Glutamatergic neuron (in vitro differentiated cells): ENCODE measurements around the gene MGRN1. TPM values are rescaled to one million over a fixed set of nuclear protein-coding genes. Genes with fewer than 3 reads are reported as not detected.

Experiments
- DNase-seq: peaks from one replicate; pipeline ENCODE4 v3.0.0; 2022
- H3K27ac Mint-ChIP-seq: one replicate; pipeline ENCODE4 v1.8.0; 2020; ENCODE audit warnings: mild to moderate bottlenecking, mixed read lengths, inconsistent platforms; ENCODE audit not compliant: unreplicated experiment
- H3K27me3 Mint-ChIP-seq: one replicate; pipeline ENCODE4 v1.8.0; 2020; ENCODE audit warnings: mild to moderate bottlenecking, moderate library complexity, mixed read lengths, inconsistent platforms; ENCODE audit not compliant: unreplicated experiment
- H3K36me3 Mint-ChIP-seq: one replicate; pipeline ENCODE4 v1.8.0; 2020; ENCODE audit warnings: mild to moderate bottlenecking, mixed read lengths, inconsistent platforms; ENCODE audit not compliant: unreplicated experiment
- H3K4me1 Mint-ChIP-seq: one replicate; pipeline ENCODE4 v1.8.0; 2020; ENCODE audit warnings: mild to moderate bottlenecking, low read depth, mixed read lengths, inconsistent platforms; ENCODE audit not compliant: unreplicated experiment
- H3K4me3 Mint-ChIP-seq: one replicate; pipeline ENCODE4 v1.8.0; 2020; ENCODE audit warnings: mild to moderate bottlenecking, mixed read lengths, inconsistent platforms; ENCODE audit not compliant: unreplicated experiment
- H3K9me3 Mint-ChIP-seq: one replicate; pipeline ENCODE4 v1.8.0; 2020; ENCODE audit warnings: mild to moderate bottlenecking, moderate library complexity, mixed read lengths, inconsistent platforms; ENCODE audit not compliant: unreplicated experiment
- CTCF ChIP-seq: fragments of 200-600 bp; sonication (generic); IDR thresholded peaks from one replicate; pipeline ENCODE4 v1.5.0; 2021; ENCODE audit not compliant: partially characterized antibody, unreplicated experiment
- total RNA-seq: library from RNA; stranded (reverse); fragmentation: NEBNext Ultra II Directional; extraction: Animal tissue kit (Norgen Biotek cat#: 25700); gene quantifications from one replicate; pipeline ENCODE4 v1.2.1, GENCODE V29; 2021; ENCODE audit not compliant: unreplicated experiment

MGRN1 gene
- total RNA-seq, 1 donor from 2014 or later: 150 TPM

GRCh38 chr16:4663777-4664465 is 39.3 kb downstream of the MGRN1 start:
- Mint-ChIP-seq H3K4me1 (peaks cover 16% of the 10 kb centered on the region), H3K36me3 (no peaks in the 10 kb centered on the region), H3K27me3 (peaks cover 3% of the 10 kb centered on the region), H3K9me3 (no peaks in the 10 kb centered on the region), H3K4me3 (no peak overlapping the region), H3K27ac (peak overlapping the region; percentile 75)
- no peak for DNase-seq
- no peak for TF ChIP-seq CTCF

GRCh38 chr16:4664538-4665418 is 40.2 kb downstream of the MGRN1 start:
- Mint-ChIP-seq H3K27me3 (peaks cover 3% of the 10 kb centered on the region), H3K36me3 (no peaks in the 10 kb centered on the region), H3K27ac (peak overlapping the region; percentile 75), H3K4me3 (peak overlapping the region; percentile 25), H3K9me3 (no peaks in the 10 kb centered on the region), H3K4me1 (peaks cover 16% of the 10 kb centered on the region)
- DNase-seq: no peak
- no peak for TF ChIP-seq CTCF

DNA sequence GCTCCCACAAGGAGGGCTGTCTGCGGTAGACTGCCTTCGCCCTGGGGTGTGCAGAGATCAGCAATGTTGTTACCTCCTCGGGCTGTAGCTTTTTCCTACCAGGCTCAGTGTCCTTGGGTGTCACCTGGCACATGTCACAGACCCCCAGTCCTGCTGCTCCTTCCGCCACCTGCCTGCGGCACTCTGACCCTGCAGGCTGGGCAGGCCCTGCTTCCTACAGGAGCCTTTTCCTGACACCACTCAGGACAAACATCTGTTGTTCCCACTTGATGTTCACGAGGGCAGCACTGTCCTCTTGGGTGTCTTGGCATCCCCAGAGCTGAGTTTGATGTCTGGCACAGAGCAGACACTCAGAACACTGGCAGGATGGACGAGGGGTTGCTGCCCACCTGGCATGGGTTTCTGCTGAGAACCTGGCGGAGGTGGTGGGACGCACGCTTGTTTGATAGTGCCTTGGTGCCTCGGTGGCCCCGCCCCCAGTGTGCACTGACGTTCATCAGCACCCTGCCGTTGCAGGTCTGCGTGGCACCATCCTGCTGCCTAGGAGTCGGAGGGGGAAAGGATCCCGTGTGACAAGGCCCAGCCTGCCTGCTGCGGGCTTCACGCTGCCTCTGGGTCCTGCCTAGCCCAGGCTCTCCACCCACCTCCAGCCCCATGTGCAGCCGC is 42.0 kb downstream of the MGRN1 start:
- DNase-seq: no peak
- H3K27ac Mint-ChIP-seq: no peak overlapping the region
- H3K9me3 Mint-ChIP-seq: no peaks in the 10 kb centered on the region
- no peak for TF ChIP-seq CTCF
- no peaks in the 10 kb centered on the region for H3K36me3 Mint-ChIP-seq
- peaks cover 16% of the 10 kb centered on the region for H3K4me1 Mint-ChIP-seq
- H3K27me3 Mint-ChIP-seq: peaks cover 3% of the 10 kb centered on the region
- H3K4me3 Mint-ChIP-seq: no peak overlapping the region

DNA sequence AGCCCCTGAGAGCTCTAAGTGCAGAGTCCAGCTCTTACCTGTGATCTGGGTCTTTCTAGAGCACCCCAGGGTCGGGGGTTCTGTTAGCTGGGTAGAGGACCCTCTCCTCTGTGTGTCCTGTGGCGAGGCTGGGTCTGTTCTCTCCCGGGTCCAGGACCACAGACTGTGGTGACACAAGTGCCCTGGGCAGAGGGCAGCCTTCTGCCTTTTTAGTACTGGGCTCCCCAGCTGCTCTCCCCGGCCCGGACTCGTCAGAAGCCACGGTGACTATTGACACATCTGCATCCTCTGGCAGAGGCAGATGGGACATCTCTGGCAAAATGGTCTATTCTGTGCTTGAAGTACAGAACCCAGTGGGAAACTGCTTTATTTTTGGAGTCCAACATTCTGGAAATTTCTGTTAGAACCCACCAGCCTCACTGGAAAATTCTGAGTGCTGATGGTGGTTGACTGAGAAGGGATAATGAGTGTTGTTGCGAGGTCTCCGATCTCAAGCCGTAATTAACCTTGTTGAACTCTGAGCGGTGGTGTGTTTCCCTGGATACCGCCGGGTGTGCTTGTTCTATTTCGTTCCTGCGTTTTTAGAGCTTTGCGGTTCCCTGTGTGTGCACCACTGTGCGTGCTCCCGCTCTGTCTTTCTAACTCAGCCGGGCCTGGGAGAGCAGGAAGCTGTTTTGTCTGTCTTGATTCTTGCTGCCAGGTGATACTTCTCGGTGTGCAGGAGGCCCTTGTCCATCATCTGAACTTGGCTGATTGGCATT is 42.8 kb downstream of the MGRN1 start:
- no peak overlapping the region for H3K27ac Mint-ChIP-seq
- H3K4me1 Mint-ChIP-seq: peaks cover 15% of the 10 kb centered on the region
- TF ChIP-seq CTCF: no peak
- no peak overlapping the region for H3K4me3 Mint-ChIP-seq
- H3K27me3 Mint-ChIP-seq: peaks cover 3% of the 10 kb centered on the region
- no peaks in the 10 kb centered on the region for H3K9me3 Mint-ChIP-seq
- DNase-seq: no peak
- H3K36me3 Mint-ChIP-seq: no peaks in the 10 kb centered on the region
